Activated CD8-positive, alpha-beta memory T cell treated with anti-CD3 and anti-CD28 coated beads, Interleukin-2, amount 50 U/mL, for 24 hours (primary cell): ENCODE results near the gene TMEM143.
A peak's percentile ranks its signal among the peaks of the same experiment; 100 is the strongest.
"Not testable (repeated sequence)": the region's sequence is repeated elsewhere in the genome, so short reads cannot be mapped to it uniquely, and the experiment has no call there.

ENCODE experiments used
- DNase-seq: peaks from one replicate; pipeline ENCODE4 v3.0.0-alpha.2; 2020; ENCODE audit errors: extremely low read depth

Gene TMEM143

GRCh38 chr19:48363810-48364597, at the start of gene TMEM143, which contains the start of gene SYNGR4:
TMEM143 (minus strand) TSS chr19:48363940; CDS start chr19:48363920, 20 bp downstream.
SYNGR4 (plus strand) TSS chr19:48364367; CDS start chr19:48365843, 1,476 bp downstream.
- peak; percentile 93 for DNase-seq

GRCh38 chr19:48405850-48406249, 42.1 kb upstream of the TMEM143 start:
- DNase-seq = no peak

- no peak for DNase-seq
Observed at GRCh38 chr19:48405010-48405659, 41.4 kb upstream of the TMEM143 start.

GRCh38 chr19:48403606-48404005, 39.9 kb upstream of the TMEM143 start:
- DNase-seq = no peak

GRCh38 chr19:48401287-48401686, 37.5 kb upstream of the TMEM143 start:
- DNase-seq = no peak

- DNase-seq = no peak
Observed at GRCh38 chr19:48400018-48400742, 36.4 kb upstream of the TMEM143 start.

- peak; percentile 66 for DNase-seq
Observed at GRCh38 chr19:48398375-48399235, 34.9 kb upstream of the TMEM143 start.

GRCh38 chr19:48398102-48398374, 34.3 kb upstream of the TMEM143 start:
- DNase-seq = no peak

- no peak for DNase-seq
Observed at GRCh38 chr19:48397263-48398101, 33.7 kb upstream of the TMEM143 start.

GRCh38 chr19:48396824-48397176, 33.1 kb upstream of the TMEM143 start:
- DNase-seq = no peak

GRCh38 chr19:48396016-48396823, 32.5 kb upstream of the TMEM143 start:
- DNase-seq = no peak

- DNase-seq = no peak
Observed at GRCh38 chr19:48395499-48395898, 31.8 kb upstream of the TMEM143 start.

GRCh38 chr19:48395170-48395455, 31.4 kb upstream of the TMEM143 start:
- DNase-seq = no peak

- DNase-seq = no peak
Observed at GRCh38 chr19:48394331-48395169, 30.8 kb upstream of the TMEM143 start.

- DNase-seq = no peak
Observed at GRCh38 chr19:48393559-48394330, 30.0 kb upstream of the TMEM143 start, which contains the start of gene GRIN2D. GRIN2D (plus strand) TSS chr19:48393668; CDS start chr19:48398393, 4,725 bp downstream.

- DNase-seq = no peak
Observed at GRCh38 chr19:48392860-48393558, 29.3 kb upstream of the TMEM143 start.

GRCh38 chr19:48392006-48392344, 28.2 kb upstream of the TMEM143 start:
- DNase-seq = not testable (repeated sequence)
